ENCODE measurements around the gene ANKRD44.
"Not testable (repeated sequence)": the region's sequence is repeated elsewhere in the genome, so short reads cannot be mapped to it uniquely, and the experiment has no call there.

Gene ANKRD44

GRCh38 chr2:197310271-197310985, at the start of gene ANKRD44:
Gene ANKRD44, minus strand, starts transcription at chr2:197310780. Its CDS starts 176 bp downstream, at chr2:197310604.
- Mint-ChIP-seq H3K9me3 (no peaks in the 10 kb centered on the region), H3K27me3 (ENCODE audit: low read depth) (no peaks in the 10 kb centered on the region), H3K4me3 (peak within 1 kb of the TSS; percentile 91), H3K27ac (peak within 1 kb of the TSS; percentile 86), H3K4me1 (ENCODE audit: low read depth) (peaks cover 58% of the 10 kb centered on the region), H3K36me3 (ENCODE audit: low read depth) (peaks cover 22% of the 10 kb centered on the region)

- no peak overlapping the region for H3K4me3 Mint-ChIP-seq
- no peaks in the 10 kb centered on the region for H3K27me3 Mint-ChIP-seq (ENCODE audit: low read depth)
- no peak overlapping the region for H3K27ac Mint-ChIP-seq
- H3K4me1 Mint-ChIP-seq (ENCODE audit: low read depth), result peaks cover 17% of the 10 kb centered on the region
- peaks cover 2% of the 10 kb centered on the region for H3K36me3 Mint-ChIP-seq (ENCODE audit: low read depth)
- H3K9me3 Mint-ChIP-seq, result peaks cover 4% of the 10 kb centered on the region
These were observed 49.3 kb upstream of the ANKRD44 start for GRCh38 chr2:197359859-197360258.

- H3K4me1 Mint-ChIP-seq (ENCODE audit: low read depth), result peaks cover 17% of the 10 kb centered on the region
- no peak overlapping the region for H3K27ac Mint-ChIP-seq
- H3K36me3 Mint-ChIP-seq (ENCODE audit: low read depth), result peaks cover 2% of the 10 kb centered on the region
- no peaks in the 10 kb centered on the region for H3K27me3 Mint-ChIP-seq (ENCODE audit: low read depth)
- H3K4me3 Mint-ChIP-seq, result no peak overlapping the region
- H3K9me3 Mint-ChIP-seq, result peaks cover 4% of the 10 kb centered on the region
These were observed 48.4 kb upstream of the ANKRD44 start for GRCh38 chr2:197358931-197359330.

- Mint-ChIP-seq H3K36me3 (ENCODE audit: low read depth) (peaks cover 2% of the 10 kb centered on the region), H3K9me3 (peaks cover 4% of the 10 kb centered on the region), H3K27ac (no peak overlapping the region), H3K27me3 (ENCODE audit: low read depth) (no peaks in the 10 kb centered on the region), H3K4me3 (no peak overlapping the region), H3K4me1 (ENCODE audit: low read depth) (peaks cover 17% of the 10 kb centered on the region)
These were observed 47.4 kb upstream of the ANKRD44 start for GRCh38 chr2:197357986-197358385.

GRCh38 chr2:197356136-197356535, 45.6 kb upstream of the ANKRD44 start:
- H3K27me3 Mint-ChIP-seq (ENCODE audit: low read depth), result no peaks in the 10 kb centered on the region
- peaks cover 17% of the 10 kb centered on the region for H3K4me1 Mint-ChIP-seq (ENCODE audit: low read depth)
- H3K9me3 Mint-ChIP-seq, result peaks cover 4% of the 10 kb centered on the region
- no peak overlapping the region for H3K27ac Mint-ChIP-seq
- peaks cover 2% of the 10 kb centered on the region for H3K36me3 Mint-ChIP-seq (ENCODE audit: low read depth)
- no peak overlapping the region for H3K4me3 Mint-ChIP-seq

GRCh38 chr2:197354169-197354558, 43.6 kb upstream of the ANKRD44 start:
- Mint-ChIP-seq H3K27ac (no peak overlapping the region), H3K4me1 (ENCODE audit: low read depth) (peaks cover 14% of the 10 kb centered on the region), H3K9me3 (no peaks in the 10 kb centered on the region), H3K4me3 (no peak overlapping the region), H3K27me3 (ENCODE audit: low read depth) (no peaks in the 10 kb centered on the region), H3K36me3 (ENCODE audit: low read depth) (peaks cover 2% of the 10 kb centered on the region)

- H3K9me3 Mint-ChIP-seq, result no peaks in the 10 kb centered on the region
- H3K27ac Mint-ChIP-seq, result no peak overlapping the region
- peaks cover 8% of the 10 kb centered on the region for H3K4me1 Mint-ChIP-seq (ENCODE audit: low read depth)
- no peaks in the 10 kb centered on the region for H3K36me3 Mint-ChIP-seq (ENCODE audit: low read depth)
- H3K27me3 Mint-ChIP-seq (ENCODE audit: low read depth), result no peaks in the 10 kb centered on the region
- no peak overlapping the region for H3K4me3 Mint-ChIP-seq
These were observed 43.0 kb upstream of the ANKRD44 start for GRCh38 chr2:197353393-197354168.

- Mint-ChIP-seq H3K27me3 (ENCODE audit: low read depth) (no peaks in the 10 kb centered on the region), H3K4me1 (ENCODE audit: low read depth) (peaks cover 3% of the 10 kb centered on the region), H3K36me3 (ENCODE audit: low read depth) (no peaks in the 10 kb centered on the region), H3K9me3 (no peaks in the 10 kb centered on the region), H3K27ac (no peak overlapping the region), H3K4me3 (no peak overlapping the region)
These were observed 39.1 kb upstream of the ANKRD44 start for GRCh38 chr2:197349699-197350098.

GRCh38 chr2:197348721-197349360, 38.3 kb upstream of the ANKRD44 start:
- no peak overlapping the region for H3K4me3 Mint-ChIP-seq
- peaks cover 3% of the 10 kb centered on the region for H3K4me1 Mint-ChIP-seq (ENCODE audit: low read depth)
- no peak overlapping the region for H3K27ac Mint-ChIP-seq
- no peaks in the 10 kb centered on the region for H3K36me3 Mint-ChIP-seq (ENCODE audit: low read depth)
- no peaks in the 10 kb centered on the region for H3K9me3 Mint-ChIP-seq
- H3K27me3 Mint-ChIP-seq (ENCODE audit: low read depth), result no peaks in the 10 kb centered on the region

GRCh38 chr2:197345846-197346370, 35.3 kb upstream of the ANKRD44 start:
- Mint-ChIP-seq H3K4me1 (ENCODE audit: low read depth) (peaks cover 8% of the 10 kb centered on the region), H3K27me3 (ENCODE audit: low read depth) (no peaks in the 10 kb centered on the region), H3K4me3 (no peak overlapping the region), H3K27ac (no peak overlapping the region), H3K9me3 (no peaks in the 10 kb centered on the region), H3K36me3 (ENCODE audit: low read depth) (peaks cover 3% of the 10 kb centered on the region)

- H3K27me3 Mint-ChIP-seq (ENCODE audit: low read depth); H3K9me3 Mint-ChIP-seq; H3K36me3 Mint-ChIP-seq (ENCODE audit: low read depth); H3K4me3 Mint-ChIP-seq; H3K27ac Mint-ChIP-seq: not testable (repeated sequence)
- peaks cover 13% of the 10 kb centered on the region for H3K4me1 Mint-ChIP-seq (ENCODE audit: low read depth)
These were observed 33.4 kb upstream of the ANKRD44 start for GRCh38 chr2:197343968-197344367.

- no peaks in the 10 kb centered on the region for H3K27me3 Mint-ChIP-seq (ENCODE audit: low read depth)
- no peak overlapping the region for H3K4me3 Mint-ChIP-seq
These were observed 30.0 kb upstream of the ANKRD44 start for GRCh38 chr2:197340591-197340990.

GRCh38 chr2:197339496-197340220, 29.1 kb upstream of the ANKRD44 start:
- Mint-ChIP-seq H3K4me3 (no peak overlapping the region), H3K4me1 (ENCODE audit: low read depth) (peaks cover 11% of the 10 kb centered on the region), H3K9me3 (no peaks in the 10 kb centered on the region), H3K36me3 (ENCODE audit: low read depth) (peaks cover 3% of the 10 kb centered on the region), H3K27me3 (ENCODE audit: low read depth) (no peaks in the 10 kb centered on the region), H3K27ac (no peak overlapping the region)

More at GRCh38 chr2:197340591-197340990, 30.0 kb upstream of the ANKRD44 start:
- H3K36me3 Mint-ChIP-seq (ENCODE audit: low read depth), result peaks cover 3% of the 10 kb centered on the region
- no peaks in the 10 kb centered on the region for H3K9me3 Mint-ChIP-seq
- H3K27ac Mint-ChIP-seq, result no peak overlapping the region
- peaks cover 14% of the 10 kb centered on the region for H3K4me1 Mint-ChIP-seq (ENCODE audit: low read depth)

- no peak overlapping the region for H3K4me3 Mint-ChIP-seq
- H3K9me3 Mint-ChIP-seq, result no peaks in the 10 kb centered on the region
- H3K27me3 Mint-ChIP-seq (ENCODE audit: low read depth), result no peaks in the 10 kb centered on the region
- no peak overlapping the region for H3K27ac Mint-ChIP-seq
- peaks cover 3% of the 10 kb centered on the region for H3K36me3 Mint-ChIP-seq (ENCODE audit: low read depth)
- peaks cover 11% of the 10 kb centered on the region for H3K4me1 Mint-ChIP-seq (ENCODE audit: low read depth)
These were observed 28.4 kb upstream of the ANKRD44 start for GRCh38 chr2:197339016-197339415.
